NCI-H146 (cell line): ENCODE data around the gene MCM9.

Experiments used
- DNase-seq: peaks from one replicate; lab custom pipeline; 2025; lab: John Stamatoyannopoulos, UW

The MCM9 gene

GRCh38 chr6:118864341-118865099 lies 70.4 kb downstream of the MCM9 start:
- no peak for DNase-seq

- no peak for DNase-seq
Measured at GRCh38 chr6:118862443-118862842, 72.5 kb downstream of the MCM9 start.

DNA sequence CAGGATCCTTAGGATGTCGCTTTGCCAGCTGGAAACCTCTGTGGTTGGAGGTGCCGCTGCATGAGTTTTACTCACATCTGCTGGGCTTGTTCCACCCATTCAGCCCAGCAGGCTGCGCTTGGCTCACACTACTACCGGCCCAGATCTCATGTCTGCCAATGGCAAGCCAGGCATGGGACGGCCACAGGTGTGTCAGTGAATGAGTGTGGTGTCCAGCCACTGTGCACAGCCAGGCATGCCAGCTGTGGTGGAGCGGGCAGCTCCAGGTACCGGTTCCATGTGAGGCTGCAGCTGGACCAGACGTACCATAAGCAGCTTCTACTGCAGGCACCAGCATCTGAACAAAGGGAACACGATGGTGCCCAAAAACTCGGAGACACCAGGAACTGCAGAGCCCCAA lies 74.1 kb downstream of the MCM9 start:
- DNase-seq, result no peak

GRCh38 chr6:118860363-118860762 lies 74.6 kb downstream of the MCM9 start:
- no peak for DNase-seq

DNA sequence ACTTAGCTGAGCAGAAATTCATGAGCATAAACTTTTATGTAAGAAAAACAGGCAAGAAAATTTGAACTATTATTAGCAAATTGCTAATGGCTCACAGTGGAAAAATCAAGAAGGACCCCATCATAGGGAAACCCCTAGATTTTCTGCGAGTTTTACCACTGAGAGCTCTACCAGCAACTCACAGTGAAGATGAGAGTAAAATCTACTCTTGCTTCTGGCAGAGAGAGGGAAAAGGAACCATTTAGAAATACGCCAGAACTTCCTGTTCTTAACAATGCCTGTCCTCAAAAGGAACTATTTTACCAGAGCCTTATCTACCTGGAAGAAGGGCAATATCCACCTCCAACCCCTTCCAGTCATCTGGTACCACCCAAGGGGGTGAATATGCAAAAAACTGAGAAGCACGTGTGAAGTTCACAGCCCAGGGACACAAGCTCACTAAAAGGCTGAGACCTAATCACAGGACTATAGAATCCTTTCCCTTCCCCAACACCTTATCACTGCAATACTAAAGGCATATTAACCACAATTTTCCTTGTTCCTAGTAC lies 75.4 kb downstream of the MCM9 start:
- no peak for DNase-seq

- DNase-seq, result no peak
Measured at GRCh38 chr6:118856301-118856700, 78.7 kb downstream of the MCM9 start.

- DNase-seq, result no peak
Measured at GRCh38 chr6:118853408-118853807, 81.6 kb downstream of the MCM9 start.

DNA sequence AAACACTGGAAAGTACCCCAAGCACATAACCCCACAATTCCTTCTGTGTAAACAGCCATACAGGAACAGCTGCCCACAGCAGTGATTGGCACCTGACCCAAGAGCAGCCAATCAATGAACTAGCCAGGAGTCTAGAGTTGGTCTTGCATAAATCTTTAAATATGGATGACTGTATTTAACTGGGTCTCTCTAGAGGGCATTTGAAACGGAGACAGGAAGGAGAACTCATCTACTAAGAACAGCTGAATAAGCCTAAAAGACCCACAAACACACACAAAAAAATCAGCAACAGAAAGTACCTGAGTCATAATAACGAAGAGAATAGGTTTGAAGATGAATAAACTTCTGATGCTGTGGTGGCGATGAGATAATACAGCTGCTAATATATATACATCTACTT lies 90.0 kb downstream of the MCM9 start:
- no peak for DNase-seq

GRCh38 chr6:118843685-118844390 lies 91.1 kb downstream of the MCM9 start:
- no peak for DNase-seq

- no peak for DNase-seq
Measured at GRCh38 chr6:118830691-118831090, 104.3 kb downstream of the MCM9 start.

GRCh38 chr6:118829817-118830478 lies 105.0 kb downstream of the MCM9 start:
- no peak for DNase-seq

GRCh38 chr6:118826096-118826495 lies 108.9 kb downstream of the MCM9 start:
- DNase-seq, result no peak

DNA sequence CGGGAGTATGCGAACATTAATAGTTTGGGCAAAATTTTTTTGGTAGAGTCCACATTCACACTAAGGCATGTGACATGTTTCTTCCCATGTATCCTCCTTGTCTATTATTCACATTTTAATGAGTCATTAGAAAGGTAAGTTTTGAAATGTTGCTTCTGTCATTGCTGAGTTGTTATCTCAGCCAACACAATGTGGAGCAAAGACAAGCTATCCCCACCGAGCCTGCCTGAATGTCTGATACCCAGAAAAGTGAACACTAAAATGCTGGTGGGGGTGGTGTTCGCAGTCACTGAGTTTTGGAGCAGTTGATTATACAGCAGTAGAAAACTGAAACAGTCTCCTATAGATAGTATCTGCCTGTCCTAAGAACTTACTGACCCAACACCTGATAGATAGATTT lies 109.3 kb downstream of the MCM9 start:
- no peak for DNase-seq

- no peak for DNase-seq
Measured at GRCh38 chr6:118815495-118815894, 119.5 kb downstream of the MCM9 start.

- DNase-seq, result no peak
Measured at GRCh38 chr6:118813775-118814174, 121.2 kb downstream of the MCM9 start.

DNA sequence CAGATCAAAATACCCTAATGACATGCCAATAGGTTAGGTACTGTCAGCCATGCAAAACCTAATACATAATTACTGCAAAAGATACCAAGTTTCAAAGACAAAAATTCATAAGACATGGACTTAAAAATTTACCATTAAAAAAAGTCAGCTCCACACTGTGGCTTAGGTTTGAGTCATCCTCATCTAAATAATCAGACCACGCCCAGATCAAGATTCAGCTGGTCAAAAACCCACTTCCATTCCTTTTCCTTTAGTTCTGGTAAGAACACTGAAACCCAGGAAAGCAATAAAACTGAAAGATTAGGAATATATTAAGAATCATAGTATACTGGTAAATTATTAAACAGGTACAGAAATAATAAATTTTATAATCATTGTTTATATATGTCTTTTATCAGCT lies 122.0 kb downstream of the MCM9 start:
- DNase-seq, result no peak

GRCh38 chr6:118810420-118811027 lies 124.4 kb downstream of the MCM9 start:
- DNase-seq, result no peak

GRCh38 chr6:118808793-118809638 lies 125.9 kb downstream of the MCM9 start:
- no peak for DNase-seq

DNA sequence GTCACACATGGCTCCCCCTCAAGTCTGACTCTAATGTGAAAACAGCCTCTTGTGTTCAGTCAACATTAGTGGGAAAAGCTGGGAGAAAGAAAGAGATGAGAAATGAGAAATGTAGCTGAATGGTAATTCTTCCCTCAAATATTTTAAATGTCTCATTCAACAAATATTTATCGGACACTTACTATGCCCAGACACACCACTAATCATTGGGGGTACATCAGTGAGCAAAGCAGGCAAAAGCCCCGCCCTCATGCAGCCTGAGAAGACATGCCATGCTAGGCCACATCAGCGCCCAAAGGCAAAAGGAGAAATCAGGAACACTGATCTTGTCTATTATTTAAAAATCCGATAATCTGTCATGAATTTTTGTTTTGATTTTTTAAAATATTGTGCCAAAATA lies 130.9 kb downstream of the MCM9 start:
- no peak for DNase-seq

DNA sequence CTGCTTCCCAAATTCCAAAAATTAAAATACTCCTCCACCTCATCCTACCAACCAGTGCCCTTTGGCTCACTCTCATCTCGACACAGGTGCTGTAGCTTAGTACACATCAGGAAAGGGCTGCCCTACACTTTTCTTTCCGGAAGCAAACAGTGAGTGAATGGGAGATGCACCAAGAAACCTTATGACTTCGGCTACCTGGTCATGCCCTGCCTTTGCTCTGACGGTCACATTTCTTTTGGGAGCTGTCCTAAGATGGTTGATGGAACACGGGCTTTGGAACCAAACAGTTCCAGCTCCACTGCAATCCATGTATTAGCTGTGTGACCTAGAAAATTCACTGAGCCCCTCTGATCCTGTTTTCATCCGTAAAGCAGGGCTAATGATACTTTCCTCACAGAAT lies 133.7 kb downstream of the MCM9 start:
- no peak for DNase-seq

DNA sequence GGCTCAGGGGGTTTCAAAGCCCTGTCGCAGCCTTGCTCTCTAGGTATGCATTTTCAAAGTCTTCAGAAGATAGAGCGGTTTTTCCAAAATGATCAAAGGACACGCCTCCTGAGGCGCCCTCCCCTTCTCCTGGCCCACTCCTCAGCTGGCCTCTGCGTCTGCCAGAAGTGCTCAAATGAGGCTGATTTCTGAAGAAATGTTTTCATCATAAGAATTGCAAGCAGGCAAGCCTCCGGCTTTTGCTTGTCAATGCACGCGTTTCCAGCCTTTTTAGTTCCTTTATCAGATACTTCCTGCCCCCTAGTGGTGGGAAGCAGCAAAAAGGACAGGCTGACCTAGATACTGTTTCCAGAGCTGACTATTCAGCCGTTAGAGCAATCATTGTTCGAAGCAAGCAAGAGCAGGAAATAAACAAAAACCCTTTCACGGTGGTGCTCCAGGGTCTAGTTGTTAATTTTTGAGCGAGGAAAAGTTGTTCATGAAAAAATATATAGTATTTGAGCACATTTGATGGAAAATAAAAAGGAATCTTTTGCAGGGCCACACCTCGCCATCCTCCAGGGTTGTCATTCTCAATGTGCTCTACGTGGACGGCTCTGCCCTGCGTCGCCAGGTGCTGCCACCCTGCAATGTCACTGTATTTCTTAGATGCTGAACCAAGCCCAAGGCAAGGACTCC lies 134.4 kb downstream of the MCM9 start:
- peak; percentile 89 for DNase-seq
